Thoracic aorta (tissue), 2 donors: ENCODE measurements around the gene GNB1L. TPM values are rescaled to one million over a fixed set of nuclear protein-coding genes. Genes with fewer than 3 reads are reported as not detected.

Source experiments
- ATAC-seq: fragments of 150-250 bp; one replicate; pipeline ENCODE4 v1.8.0; 2017; ENCODE audit warnings: low read depth; ENCODE audit not compliant: insufficient number of reproducible peaks, low FRiP score
- DNase-seq: peaks from one replicate; pipeline ENCODE4 v3.0.0-alpha.2; 2020; ENCODE audit warnings: low spot score
- H3K27ac ChIP-seq, 2 donors: fragments of 200-600 bp; sonication (generic); 1 replicate in 1 of 2; 2 replicates in 1 of 2; pipeline ENCODE4 v1.5.1; 2016; ENCODE audit warnings: mild to moderate bottlenecking in 2 of 2, moderate library complexity in 2 of 2
- H3K27me3 ChIP-seq: fragments of 200-600 bp; sonication (generic); replicated peaks from 2 replicates; pipeline ENCODE4 v1.6.0; 2016; ENCODE audit warnings: mild to moderate bottlenecking; ENCODE audit not compliant: insufficient read depth
- H3K36me3 ChIP-seq: fragments of 200-600 bp; sonication (generic); one replicate; pipeline ENCODE4 v1.5.1; 2016
- H3K4me1 ChIP-seq, 2 donors: fragments of 200-600 bp; sonication (generic); 1 replicate in 1 of 2; 2 replicates in 1 of 2; pipeline versions ENCODE4 v1.5.1 to v1.6.0; 2016; ENCODE audit warnings: low read depth in 2 of 2, mild to moderate bottlenecking in 1 of 2; ENCODE audit not compliant: control insufficient read depth in 1 of 2
- H3K4me3 ChIP-seq: fragments of 200-600 bp; sonication (generic); 2 replicates; pipeline ENCODE4 v1.5.1; 2016; ENCODE audit warnings: mild to moderate bottlenecking
- H3K9me3 ChIP-seq: fragments of 200-600 bp; sonication (generic); 2 replicates; pipeline ENCODE4 v1.5.1; 2016
- total RNA-seq, 2 donors: library from RNA; depleted of rRNA; stranded (reverse); fragments of >200 nt; gene quantifications; one replicate each; pipeline versions ENCODE4 v1.1.0 to v1.2.3, GENCODE V29; 2016
- TF ChIP-seq, protein P1 (sequence below): fragments of 200-600 bp; sonication (generic); IDR thresholded peaks from one replicate; pipeline ENCODE4 v1.5.1; 2019; ENCODE audit warnings: antibody characterized with exemption

The GNB1L gene
- total RNA-seq, 2 donors from 2014 or later, result 2.3 to 7.7 TPM

DNA sequence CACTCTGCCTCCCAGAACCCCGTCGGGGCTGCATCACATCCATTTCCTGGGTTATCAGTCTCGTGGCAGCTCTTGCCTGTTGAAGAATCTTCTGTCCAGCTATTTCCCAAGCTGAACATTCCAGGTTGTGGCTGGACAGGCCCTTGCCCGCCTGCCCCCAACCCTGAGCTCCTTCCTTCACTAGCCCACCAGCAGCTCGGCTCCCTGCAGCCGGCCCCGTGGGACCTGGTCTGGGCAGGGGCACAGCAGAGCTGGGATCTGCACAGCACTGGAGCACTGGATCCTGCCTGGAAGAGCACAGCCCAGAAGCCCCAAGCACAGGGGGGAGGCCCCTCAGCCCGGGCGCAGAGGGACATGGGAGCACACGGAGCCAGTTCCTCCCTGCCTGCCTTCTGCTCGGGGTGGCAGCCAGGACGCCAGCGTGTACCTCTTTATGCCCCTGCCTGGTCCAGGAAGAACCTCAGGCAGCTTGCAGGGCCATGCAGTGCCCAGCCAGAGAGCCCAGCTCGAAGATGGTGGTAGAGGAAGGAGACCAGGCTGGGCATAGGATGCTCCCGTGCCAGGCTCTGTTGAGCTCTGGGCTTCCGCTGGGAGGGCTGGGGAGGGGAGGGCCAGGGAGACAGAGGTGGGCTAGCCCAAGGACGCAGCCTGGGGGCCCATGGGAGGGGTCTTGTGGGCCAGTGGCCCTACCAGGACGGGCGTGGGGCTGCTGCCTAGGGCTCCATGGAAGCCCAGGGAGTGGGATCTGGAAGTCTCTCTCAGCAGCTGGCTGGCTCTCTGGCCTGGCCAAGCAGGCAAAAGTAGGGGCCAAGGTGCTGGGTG lies 16.6 kb upstream of the GNB1L start:
- no peak overlapping the region for H3K27ac ChIP-seq
- H3K9me3 ChIP-seq, result no peaks in the 10 kb centered on the region
- peaks cover 12 to 21% of the 10 kb centered on the region in 2 donors for H3K4me1 ChIP-seq
- H3K4me3 ChIP-seq, result no peak overlapping the region
- TF ChIP-seq, protein P1, sequence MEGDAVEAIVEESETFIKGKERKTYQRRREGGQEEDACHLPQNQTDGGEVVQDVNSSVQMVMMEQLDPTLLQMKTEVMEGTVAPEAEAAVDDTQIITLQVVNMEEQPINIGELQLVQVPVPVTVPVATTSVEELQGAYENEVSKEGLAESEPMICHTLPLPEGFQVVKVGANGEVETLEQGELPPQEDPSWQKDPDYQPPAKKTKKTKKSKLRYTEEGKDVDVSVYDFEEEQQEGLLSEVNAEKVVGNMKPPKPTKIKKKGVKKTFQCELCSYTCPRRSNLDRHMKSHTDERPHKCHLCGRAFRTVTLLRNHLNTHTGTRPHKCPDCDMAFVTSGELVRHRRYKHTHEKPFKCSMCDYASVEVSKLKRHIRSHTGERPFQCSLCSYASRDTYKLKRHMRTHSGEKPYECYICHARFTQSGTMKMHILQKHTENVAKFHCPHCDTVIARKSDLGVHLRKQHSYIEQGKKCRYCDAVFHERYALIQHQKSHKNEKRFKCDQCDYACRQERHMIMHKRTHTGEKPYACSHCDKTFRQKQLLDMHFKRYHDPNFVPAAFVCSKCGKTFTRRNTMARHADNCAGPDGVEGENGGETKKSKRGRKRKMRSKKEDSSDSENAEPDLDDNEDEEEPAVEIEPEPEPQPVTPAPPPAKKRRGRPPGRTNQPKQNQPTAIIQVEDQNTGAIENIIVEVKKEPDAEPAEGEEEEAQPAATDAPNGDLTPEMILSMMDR, result no peak
- ATAC-seq (no peak), DNase-seq (no peak)
- no peaks in the 10 kb centered on the region for H3K36me3 ChIP-seq
- no peaks in the 10 kb centered on the region for H3K27me3 ChIP-seq

DNA sequence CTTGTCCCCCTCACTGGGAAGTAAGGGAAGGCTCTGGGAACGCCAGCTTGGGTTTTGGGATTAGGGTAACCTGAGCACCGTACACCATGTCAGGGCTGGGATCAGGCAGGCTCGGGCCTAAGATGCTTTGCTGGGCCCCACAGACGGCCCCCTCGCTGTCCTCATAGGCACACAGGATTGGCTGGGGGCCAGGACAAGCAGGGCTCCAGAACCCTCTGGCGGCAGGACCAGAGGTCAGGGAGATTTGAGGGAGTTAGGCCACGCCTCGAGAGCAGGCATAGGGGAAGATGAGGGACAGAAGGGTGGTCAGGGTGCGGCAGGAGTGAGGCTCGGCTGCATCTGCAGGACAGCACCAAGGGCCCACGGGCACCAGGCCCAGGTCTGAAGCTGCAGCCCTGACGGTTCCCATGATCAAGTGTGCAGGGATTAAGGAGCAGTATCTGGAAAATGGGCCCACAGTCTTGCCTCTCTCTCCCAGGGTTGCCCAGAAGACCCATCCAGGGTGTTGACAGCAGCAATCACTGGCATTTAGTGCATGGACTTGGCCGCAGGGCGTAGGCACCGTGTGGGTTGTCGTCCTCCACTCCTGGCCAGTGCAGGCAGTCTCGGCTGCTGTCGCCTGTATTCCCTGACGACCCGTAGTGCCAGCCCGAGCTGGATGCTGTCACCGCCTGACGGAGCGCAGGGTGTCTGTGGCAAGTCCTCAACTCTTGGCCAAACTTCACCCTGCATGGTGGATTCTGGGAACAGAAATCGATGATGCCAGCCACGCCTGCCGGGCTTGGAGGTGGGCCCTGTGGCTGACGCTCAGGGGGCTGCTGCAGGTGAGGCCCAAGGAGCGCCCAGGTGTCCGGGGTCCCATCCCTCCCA lies 15.7 kb upstream of the GNB1L start:
- DNase-seq (no peak), ATAC-seq (no peak)
- Histone ChIP-seq H3K27ac (no peak overlapping the region), H3K36me3 (no peaks in the 10 kb centered on the region), H3K27me3 (no peaks in the 10 kb centered on the region), H3K4me3 (no peak overlapping the region), H3K9me3 (no peaks in the 10 kb centered on the region), H3K4me1 (peaks cover 6 to 13% of the 10 kb centered on the region in 2 donors)
- TF ChIP-seq, protein P1, result no peak

DNA sequence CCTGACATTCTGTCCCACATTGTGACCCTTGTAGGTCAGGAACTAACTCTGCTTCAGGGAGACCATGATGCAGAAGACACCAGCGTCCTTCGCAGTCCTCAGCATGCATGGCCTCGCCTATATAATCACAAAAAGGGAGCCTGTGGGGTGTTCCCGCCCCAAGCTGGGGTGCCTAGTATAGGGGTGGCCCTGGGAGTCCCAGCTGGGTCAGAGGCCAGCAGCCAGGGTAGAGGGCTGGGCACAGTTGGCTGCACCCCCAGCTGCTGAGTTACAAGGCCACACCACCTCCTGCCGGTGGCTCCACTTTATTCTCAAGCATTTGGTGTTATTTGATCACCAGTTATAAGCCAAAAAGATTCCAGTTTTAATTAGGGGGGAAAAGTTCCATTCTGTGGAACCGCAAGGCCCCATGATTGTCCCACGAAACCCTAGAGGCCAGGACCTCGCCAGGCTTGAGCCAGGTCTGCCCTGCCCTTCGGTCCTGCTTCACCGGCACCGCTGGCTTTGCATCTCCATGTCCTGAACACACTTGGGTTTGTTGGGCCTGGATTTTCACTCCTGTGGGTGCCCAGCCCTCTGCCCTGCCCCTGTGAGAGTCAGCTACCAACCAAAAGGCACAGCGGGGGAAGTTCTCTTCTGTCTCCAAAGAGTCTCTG lies 15.0 kb upstream of the GNB1L start:
- Histone ChIP-seq H3K27me3 (no peaks in the 10 kb centered on the region), H3K4me1 (peaks cover under 1 to 5% of the 10 kb centered on the region in 2 donors), H3K4me3 (no peak overlapping the region), H3K9me3 (no peaks in the 10 kb centered on the region), H3K27ac (no peak overlapping the region), H3K36me3 (no peaks in the 10 kb centered on the region)
- ATAC-seq, result no peak
- DNase-seq, result no peak
- TF ChIP-seq, protein P1, result no peak

DNA sequence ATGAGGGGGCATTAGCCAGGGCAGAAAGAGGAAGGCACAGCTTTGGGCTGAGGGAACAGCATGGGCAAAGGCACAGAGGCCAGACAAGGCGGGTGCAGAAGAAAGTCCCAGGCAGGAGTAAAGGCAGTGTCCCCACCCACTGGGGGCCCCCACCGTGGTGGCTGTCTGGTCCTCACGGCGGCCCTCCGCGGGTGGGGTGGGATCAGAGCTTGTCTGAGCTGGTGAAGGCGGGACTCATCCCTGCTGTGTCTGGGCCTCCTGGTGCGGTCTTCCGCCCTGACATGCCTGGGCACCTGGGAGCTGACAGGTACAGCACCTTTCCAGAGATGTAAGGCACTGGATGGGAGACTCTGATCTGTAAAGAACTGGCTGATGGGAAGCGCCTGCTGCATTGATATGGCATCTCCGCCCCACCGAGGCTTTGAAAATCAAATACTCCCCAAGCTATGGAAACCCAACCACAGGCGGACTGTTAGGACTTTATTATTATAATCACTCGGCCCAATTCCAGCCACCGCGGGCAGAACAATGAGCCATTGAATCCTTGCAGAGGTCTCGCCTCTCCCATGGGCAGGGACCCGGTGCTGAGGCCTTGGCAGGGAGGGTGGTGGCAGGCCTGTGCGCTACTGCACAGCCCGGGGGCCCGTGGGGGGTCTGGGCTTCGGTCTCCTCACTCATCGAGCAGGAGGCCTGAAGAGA lies 14.2 kb upstream of the GNB1L start:
- H3K36me3 ChIP-seq, result no peaks in the 10 kb centered on the region
- H3K27me3 ChIP-seq, result no peaks in the 10 kb centered on the region
- ATAC-seq, result no peak
- H3K9me3 ChIP-seq, result no peaks in the 10 kb centered on the region
- no peak for DNase-seq
- no peak overlapping the region for H3K27ac ChIP-seq
- no peaks in the 10 kb centered on the region for H3K4me1 ChIP-seq
- TF ChIP-seq, protein P1, result no peak
- no peak overlapping the region for H3K4me3 ChIP-seq
